Endothelial cell of umbilical vein (primary cell): ENCODE measurements around the gene DGCR6L. TPM values are rescaled to one million over a fixed set of nuclear protein-coding genes. Genes with fewer than 3 reads are reported as not detected.
"Not testable (repeated sequence)": the region's sequence is repeated elsewhere in the genome, so short reads cannot be mapped to it uniquely, and the experiment has no call there.

ENCODE experiments used
- BruUV-seq: library from RNA; stranded (reverse); fragments of 400-500 nt; replicated peaks from 2 replicates; lab custom pipeline; 2021; lab: Mats Ljungman, UMichigan
- CTCF ChIA-PET: fragments of 300-600, 350-600 bp; sonication (Branson Sonifier 250); formaldehyde crosslinking; loops from one replicate; lab custom pipeline; 2021; ENCODE audit warnings: antibody characterized with exemption, inconsistent platforms; lab: Charles Lee
- POLR2A ChIA-PET: fragments of 300-600, 350-600 bp; sonication (Branson Sonifier 250); formaldehyde crosslinking; loops from one replicate; lab custom pipeline; 2021; ENCODE audit warnings: antibody characterized with exemption, inconsistent platforms; lab: Charles Lee
- DNase-seq: peaks from one replicate; pipeline ENCODE4 v3.0.0-alpha.2; 2011; ENCODE audit warnings: low read depth, low spot score
- FAIRE-seq: peaks from 2 replicates; lab custom pipeline; 2011; peaks lifted over from hg19 to GRCh38; lab: Jason Lieb, UNC
- H2AFZ ChIP-seq: 2 replicates; pipeline ENCODE4 v1.6.0; 2012; ENCODE audit warnings: low read depth, low read length, control low read depth, inconsistent platforms
- H3K27ac ChIP-seq: 2 replicates; pipeline ENCODE4 v1.5.1; 2011; ENCODE audit warnings: low read depth, mild to moderate bottlenecking, control low read depth, low read length, moderate library complexity; ENCODE audit not compliant: insufficient read depth
- H3K27me3 ChIP-seq, 2 experiments: 2 replicates each; pipeline versions ENCODE4 v1.6.0 to v1.6.1; 2011; ENCODE audit warnings: low read length in 2 of 2, mixed read lengths in 1 of 2; ENCODE audit not compliant: control insufficient read depth in 2 of 2, insufficient read depth in 2 of 2
- H3K36me3 ChIP-seq, 2 experiments: 2 replicates in 1 of 2; 3 replicates in 1 of 2; pipeline ENCODE4 v1.5.1; 2011; ENCODE audit warnings: low read length in 2 of 2, mild to moderate bottlenecking in 1 of 2, moderate library complexity in 1 of 2; ENCODE audit not compliant: control insufficient read depth in 2 of 2, insufficient read depth in 2 of 2; ENCODE audit errors: extremely low read depth in 1 of 2
- H3K4me1 ChIP-seq: 3 replicates; pipeline ENCODE4 v1.5.1; 2011; ENCODE audit warnings: mild to moderate bottlenecking, low read length; ENCODE audit not compliant: control insufficient read depth, insufficient read depth; ENCODE audit errors: extremely low read depth
- H3K4me2 ChIP-seq: 2 replicates; pipeline ENCODE4 v1.6.1; 2011; ENCODE audit warnings: low read length, control low read depth, mixed read lengths; ENCODE audit not compliant: insufficient read depth
- H3K4me3 ChIP-seq, 3 experiments: fragments of 200-600 bp in 1 of 3; sonication (generic), shearing (Covaris generic) in 1 of 3; replicated peaks in 1 of 3; 2 replicates each; pipeline ENCODE4 v1.5.1; 2011 to 2016; ENCODE audit warnings: control low read depth in 3 of 3, low read length in 3 of 3, mild to moderate bottlenecking in 2 of 3, inconsistent platforms in 1 of 3, low read depth in 1 of 3, moderate library complexity in 1 of 3; ENCODE audit not compliant: insufficient read depth in 1 of 3
- H3K79me2 ChIP-seq: 2 replicates; pipeline ENCODE4 v1.6.0; 2012; ENCODE audit warnings: low read length, inconsistent platforms; ENCODE audit not compliant: control insufficient read depth, insufficient read depth
- H3K9ac ChIP-seq: replicated peaks from 2 replicates; pipeline ENCODE3; 2011; ENCODE audit warnings: low read length, control low read depth; ENCODE audit not compliant: insufficient read depth; ENCODE audit errors: extremely low read depth
- H3K9me1 ChIP-seq: replicated peaks from 3 replicates; pipeline ENCODE4 v1.6.0; 2011; ENCODE audit warnings: mild to moderate bottlenecking, low read length; ENCODE audit not compliant: control insufficient read depth, insufficient read depth; ENCODE audit errors: extremely low read depth
- H3K9me3 ChIP-seq: replicated peaks from 2 replicates; pipeline ENCODE4 v1.5.1; 2012; ENCODE audit warnings: low read length, inconsistent platforms; ENCODE audit not compliant: control insufficient read depth, insufficient read depth
- H4K20me1 ChIP-seq: replicated peaks from 2 replicates; pipeline ENCODE3; 2011; ENCODE audit warnings: mild to moderate bottlenecking, low read length; ENCODE audit not compliant: control insufficient read depth, insufficient read depth; ENCODE audit errors: extremely low read depth
- EZH2 ChIP-seq: IDR thresholded peaks from 2 replicates; pipeline ENCODE4 v1.6.1; 2012; ENCODE audit warnings: borderline replicate concordance, low read depth, mild to moderate bottlenecking, moderate library complexity, low read length, inconsistent platforms; ENCODE audit not compliant: severe bottlenecking
- JUN ChIP-seq: IDR thresholded peaks from 2 replicates; pipeline ENCODE4 v1.6.1; 2011; ENCODE audit warnings: borderline replicate concordance, low read depth; ENCODE audit not compliant: insufficient read length, insufficient read depth
- POLR2A ChIP-seq: IDR thresholded peaks from 2 replicates; pipeline ENCODE4 v1.6.1; 2012; ENCODE audit warnings: low read depth, mild to moderate bottlenecking, control low read depth, low read length
- dilution Hi-C: fragments of 300-500 bp; cut with MboI; formaldehyde crosslinking; loops from one replicate; pipeline ENCODE4 v1.15.0; 2019; ENCODE audit warnings: low sequenced_read_pairs; ENCODE audit not compliant: extremely low pct_ligation_motif_present
- intact Hi-C: fragments of 100-400 bp; cut with micrococcal nuclease; formaldehyde crosslinking; loops from one replicate; pipeline ENCODE4 v1.10.0; 2022
- polyA plus RNA-seq, 4 experiments: library from polyadenylated mRNA; depleted of rRNA in 3 of 4; stranded (reverse) in 3 of 4; unstranded in 1 of 4; fragments of >200 nt; gene quantifications; 2 replicates each; pipeline versions ENCODE4 v1.2.1 to v1.2.3, GENCODE V29; 2011 to 2012; ENCODE audit warnings: missing spikeins in 1 of 4
- total RNA-seq: library from RNA; stranded (reverse); gene quantifications from 2 replicates; pipeline ENCODE4 v1.2.3, GENCODE V29; 2021
- TF ChIP-seq, protein P1 (sequence below): IDR thresholded peaks from 2 replicates; pipeline ENCODE4 v1.6.1; 2011; ENCODE audit not compliant: insufficient read depth, insufficient read length

Gene DGCR6L
- total and polyA plus RNA-seq, 2 donors (not counting 3 experiments of a cell fraction or from before 2014, with no cell fraction given): 38.0 to 67.5 TPM

- H3K27me3 ChIP-seq, H4K20me1 ChIP-seq, H3K27ac ChIP-seq, H3K36me3 ChIP-seq, H3K9me1 ChIP-seq, FAIRE-seq, H2AFZ ChIP-seq, intact Hi-C loops, dilution Hi-C loops, H3K4me3 ChIP-seq, CTCF ChIA-PET, H3K79me2 ChIP-seq, DNase-seq, POLR2A ChIA-PET, H3K9ac ChIP-seq, H3K9me3 ChIP-seq, BruUV-seq, H3K4me2 ChIP-seq, H3K4me1 ChIP-seq: not testable (repeated sequence)
Measured at GRCh38 chr22:20265772-20266666, 53.8 kb downstream of the DGCR6L start.

DNA sequence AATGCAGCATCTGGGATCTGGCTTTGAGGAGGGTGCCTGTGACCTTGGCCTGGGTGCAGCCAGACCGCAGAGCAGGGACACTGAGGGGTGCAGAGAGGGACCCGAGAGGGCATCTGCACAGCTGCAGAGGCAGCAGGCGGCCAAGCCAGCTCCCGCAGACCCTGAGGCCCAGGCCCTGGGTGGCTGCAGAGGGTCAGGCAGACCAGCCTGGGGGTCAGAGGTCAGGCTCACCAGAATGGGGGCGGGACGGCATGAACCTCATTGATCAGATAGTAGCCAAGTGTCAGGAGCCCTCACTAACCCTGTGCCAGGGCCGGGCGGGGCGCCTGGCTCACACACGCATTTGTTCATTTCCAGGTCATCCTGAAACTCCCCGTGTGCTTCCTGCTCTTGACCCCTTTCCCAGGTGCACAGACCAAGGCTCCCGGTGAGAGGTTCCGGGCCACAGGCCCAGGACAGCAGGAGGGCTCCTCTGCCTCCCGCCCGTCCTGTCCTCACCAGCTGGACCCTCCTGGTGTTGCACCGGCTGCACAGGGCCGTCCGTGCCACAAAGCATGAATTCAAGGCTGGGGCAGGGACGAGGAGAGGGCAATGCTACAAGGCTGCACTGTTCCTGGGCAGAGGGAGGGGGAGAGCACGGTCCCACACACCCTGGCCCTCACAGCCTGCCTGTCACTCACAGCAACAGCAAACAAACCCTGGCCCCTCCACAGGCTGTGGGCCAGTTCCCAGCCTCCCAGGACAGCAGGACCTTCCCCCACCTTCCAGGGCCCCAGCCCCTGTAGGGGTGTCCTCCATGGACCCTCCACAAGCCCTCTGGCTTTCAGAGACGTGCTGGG, 55.0 kb downstream of the DGCR6L start:
- H3K36me3 ChIP-seq: no peaks in the 10 kb centered on the region
- H3K4me1 ChIP-seq: no peaks in the 10 kb centered on the region
- H3K9me3 ChIP-seq: no peaks in the 10 kb centered on the region
- ChIA-PET CTCF (no interaction called here), POLR2A (no interaction called here)
- no peak for DNase-seq
- FAIRE-seq: no peak
- no peak overlapping the region for H3K4me3 ChIP-seq
- no peaks in the 10 kb centered on the region for H3K79me2 ChIP-seq
- H4K20me1 ChIP-seq: no peaks in the 10 kb centered on the region
- intact Hi-C loops: no loop called here
- no peak overlapping the region for H2AFZ ChIP-seq
- no peak overlapping the region for H3K9ac ChIP-seq
- no peak overlapping the region for H3K4me2 ChIP-seq
- no TSS peak for BruUV-seq
- H3K9me1 ChIP-seq: no peaks in the 10 kb centered on the region
- dilution Hi-C loops: no loop called here
- no peak for TF ChIP-seq EZH2
- no peak for TF ChIP-seq POLR2A
- TF ChIP-seq, protein P1, sequence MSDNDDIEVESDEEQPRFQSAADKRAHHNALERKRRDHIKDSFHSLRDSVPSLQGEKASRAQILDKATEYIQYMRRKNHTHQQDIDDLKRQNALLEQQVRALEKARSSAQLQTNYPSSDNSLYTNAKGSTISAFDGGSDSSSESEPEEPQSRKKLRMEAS: no peak
- TF ChIP-seq JUN: no peak
- no peaks in the 10 kb centered on the region for H3K27me3 ChIP-seq
- no peak overlapping the region for H3K27ac ChIP-seq

Other genes starting within 250 kb of the DGCR6L start
- gene DGCR8, start 239.8 kb downstream of the DGCR6L start, total RNA-seq: 64.2 and 69.7 TPM in 2 replicates
- gene DGCR8, start 239.8 kb downstream of the DGCR6L start, polyA plus RNA-seq: 30.7 and 32.7 TPM in 2 replicates
- 237 and 247 TPM in 2 replicates for gene RANBP1, start 204.0 kb downstream of the DGCR6L start, total RNA-seq
- gene RANBP1, start 204.0 kb downstream of the DGCR6L start, polyA plus RNA-seq: 144 and 228 TPM in 2 replicates
- 50.5 and 51.2 TPM in 2 replicates for gene TRMT2A, start 202.8 kb downstream of the DGCR6L start, total RNA-seq
- 61.9 and 73.2 TPM in 2 replicates for gene TRMT2A, start 202.8 kb downstream of the DGCR6L start, polyA plus RNA-seq
- 128 and 131 TPM in 2 replicates for gene ZDHHC8, start 188.3 kb downstream of the DGCR6L start, total RNA-seq
- 49.8 and 69.9 TPM in 2 replicates for gene ZDHHC8, start 188.3 kb downstream of the DGCR6L start, polyA plus RNA-seq
- 9.4 and 11.6 TPM in 2 replicates for gene CCDC188, start 169.0 kb downstream of the DGCR6L start, total RNA-seq
- 9.8 and 10.5 TPM in 2 replicates for gene CCDC188, start 169.0 kb downstream of the DGCR6L start, polyA plus RNA-seq
- gene RTN4R, start 51.7 kb downstream of the DGCR6L start, total RNA-seq: 1.2 and 1.3 TPM in 2 replicates
- gene RTN4R, start 51.7 kb downstream of the DGCR6L start, polyA plus RNA-seq: 2.2 and 3.5 TPM in 2 replicates
- gene ZNF74, start 74.1 kb upstream of the DGCR6L start, total RNA-seq: 10.3 and 13.4 TPM in 2 replicates
- gene ZNF74, start 74.1 kb upstream of the DGCR6L start, polyA plus RNA-seq: 8.6 and 11.7 TPM in 2 replicates
- 18.4 and 20.1 TPM in 2 replicates for gene SCARF2, start 117.8 kb upstream of the DGCR6L start, total RNA-seq
- 15.7 and 19.7 TPM in 2 replicates for gene SCARF2, start 117.8 kb upstream of the DGCR6L start, polyA plus RNA-seq
- 20.1 and 24.2 TPM in 2 replicates for gene KLHL22, start 175.7 kb upstream of the DGCR6L start, total RNA-seq
- 33.6 and 38.1 TPM in 2 replicates for gene KLHL22, start 175.7 kb upstream of the DGCR6L start, polyA plus RNA-seq
- 126 and 138 TPM in 2 replicates for gene MED15, start 187.6 kb upstream of the DGCR6L start, total RNA-seq
- 68.1 and 85.1 TPM in 2 replicates for gene MED15, start 187.6 kb upstream of the DGCR6L start, polyA plus RNA-seq